SU-DHL-6 (cell line): Measurements from ENCODE around the gene NAA16.

Experiments
- H2AFZ ChIP-seq: fragments of 200-600 bp; sonication (generic); 2 replicates; pipeline ENCODE4 v1.6.1; 2014; ENCODE audit warnings: low read depth, mild to moderate bottlenecking, moderate library complexity, mixed read lengths, antibody characterized with exemption, low read length; ENCODE audit not compliant: severe bottlenecking
- H3F3A ChIP-seq: fragments of 200-600 bp; shearing (Covaris generic); 2 replicates; pipeline ENCODE4 v1.6.0; 2016; ENCODE audit warnings: antibody characterized with exemption, mild to moderate bottlenecking; ENCODE audit not compliant: insufficient read depth
- H3K27ac ChIP-seq: fragments of 200-600 bp; sonication (generic); 2 replicates; pipeline ENCODE4 v1.5.1; 2016; ENCODE audit warnings: low read depth, mild to moderate bottlenecking, low read length, moderate library complexity, mixed read lengths
- H3K27me3 ChIP-seq: fragments of 200-600 bp; sonication (generic), shearing (Covaris generic); 2 replicates; pipeline ENCODE4 v1.6.0; 2014; ENCODE audit warnings: mild to moderate bottlenecking, low read length
- H3K36me3 ChIP-seq: fragments of 200-600 bp; sonication (generic); 2 replicates; pipeline ENCODE4 v1.6.1; 2014; ENCODE audit warnings: mild to moderate bottlenecking, low read length, mixed read lengths
- H3K4me2 ChIP-seq: fragments of 300-600, 200-600 bp; shearing (Covaris generic), sonication (generic); 2 replicates; pipeline ENCODE4 v1.6.0; 2014; ENCODE audit warnings: low read length, low read depth, mild to moderate bottlenecking; ENCODE audit not compliant: poor library complexity, severe bottlenecking
- H3K4me3 ChIP-seq: fragments of 200-600 bp; sonication (generic); 2 replicates; pipeline ENCODE4 v1.5.1; 2014; ENCODE audit warnings: antibody characterized with exemption, low read length, mild to moderate bottlenecking, mixed read lengths; ENCODE audit not compliant: insufficient read depth, poor library complexity, severe bottlenecking
- H3K79me2 ChIP-seq: fragments of 200-600 bp; sonication (generic); 2 replicates; pipeline ENCODE4 v1.6.1; 2014; ENCODE audit warnings: mild to moderate bottlenecking, low read length, moderate library complexity; ENCODE audit not compliant: insufficient read depth
- H3K9ac ChIP-seq: fragments of 200-600 bp; sonication (generic); 2 replicates; pipeline ENCODE4 v1.7.0; 2014; ENCODE audit warnings: mild to moderate bottlenecking, low read length
- H3K9me2 ChIP-seq: fragments of 200-600 bp; sonication (generic); replicated peaks from 2 replicates; pipeline ENCODE4 v1.6.1; 2014; ENCODE audit warnings: low read length; ENCODE audit not compliant: insufficient read depth
- H3K9me3 ChIP-seq: fragments of 200-600 bp; sonication (generic); 2 replicates; pipeline ENCODE4 v1.6.1; 2014; ENCODE audit warnings: low read length, mixed read lengths; ENCODE audit not compliant: insufficient read depth
- H4K20me1 ChIP-seq: fragments of 200-600 bp; sonication (generic); 2 replicates; pipeline ENCODE4 v1.6.1; 2014; ENCODE audit warnings: low read depth, mild to moderate bottlenecking, antibody characterized with exemption, low read length, moderate library complexity, mixed read lengths
- CTCF ChIP-seq: fragments of 200-600 bp; sonication (generic); IDR thresholded peaks from one replicate; pipeline ENCODE4 v1.5.1; 2017; ENCODE audit warnings: antibody characterized with exemption, mild to moderate bottlenecking, low read length, moderate library complexity; ENCODE audit not compliant: insufficient read depth, poor library complexity, severe bottlenecking
- EZH2phosphoT487 ChIP-seq: fragments of 200-600 bp; sonication (generic), shearing (Covaris generic); conservative IDR thresholded peaks from 2 replicates; pipeline ENCODE4 v1.6.1; 2018; ENCODE audit warnings: mild to moderate bottlenecking, antibody characterized with exemption, low read length, moderate library complexity, mixed read lengths

Gene NAA16

GRCh38 chr13:41304551-41304950 lies 6.5 kb upstream of the NAA16 start:
- no peak for TF ChIP-seq EZH2phosphoT487
- no peak for TF ChIP-seq CTCF
- H3K79me2 ChIP-seq, result no peaks in the 10 kb centered on the region
- H3K27ac ChIP-seq, result no peak overlapping the region

GRCh38 chr13:41306271-41307145 lies 4.6 kb upstream of the NAA16 start:
- no peak overlapping the region for H2AFZ ChIP-seq
- no peaks in the 10 kb centered on the region for H3F3A ChIP-seq
- no peak overlapping the region for H3K4me3 ChIP-seq
- TF ChIP-seq CTCF (no peak), EZH2phosphoT487 (no peak)
- no peak overlapping the region for H3K4me2 ChIP-seq
- no peak overlapping the region for H3K27ac ChIP-seq
- H3K9me3 ChIP-seq, result no peaks in the 10 kb centered on the region
- H3K36me3 ChIP-seq, result no peaks in the 10 kb centered on the region
- no peaks in the 10 kb centered on the region for H3K9me2 ChIP-seq
- no peak overlapping the region for H3K9ac ChIP-seq
- peaks cover 11% of the 10 kb centered on the region for H3K79me2 ChIP-seq
- no peaks in the 10 kb centered on the region for H3K27me3 ChIP-seq
- no peaks in the 10 kb centered on the region for H4K20me1 ChIP-seq

More at GRCh38 chr13:41304551-41304950, 6.5 kb upstream of the NAA16 start:
- H3K4me3 ChIP-seq, result no peak overlapping the region
- H3K9me3 ChIP-seq, result no peaks in the 10 kb centered on the region
- no peak overlapping the region for H3K4me2 ChIP-seq
- H2AFZ ChIP-seq, result no peak overlapping the region
- H4K20me1 ChIP-seq, result no peaks in the 10 kb centered on the region
- H3K36me3 ChIP-seq, result no peaks in the 10 kb centered on the region
- H3K27me3 ChIP-seq, result no peaks in the 10 kb centered on the region
- H3K9ac ChIP-seq, result no peak overlapping the region
- H3F3A ChIP-seq, result no peaks in the 10 kb centered on the region
- H3K9me2 ChIP-seq, result no peaks in the 10 kb centered on the region

GRCh38 chr13:41307884-41308640 lies 3.0 kb upstream of the NAA16 start:
- Histone ChIP-seq H3K27ac (no peak overlapping the region), H3K36me3 (no peaks in the 10 kb centered on the region), H3K9me3 (no peaks in the 10 kb centered on the region), H3K4me2 (no peak overlapping the region), H2AFZ (no peak overlapping the region), H3K27me3 (no peaks in the 10 kb centered on the region), H3K9ac (no peak overlapping the region), H3F3A (peaks cover 10% of the 10 kb centered on the region), H3K9me2 (no peaks in the 10 kb centered on the region), H3K79me2 (peaks cover 27% of the 10 kb centered on the region), H4K20me1 (no peaks in the 10 kb centered on the region), H3K4me3 (no peak overlapping the region)
- TF ChIP-seq EZH2phosphoT487, result no peak
- no peak for TF ChIP-seq CTCF
